GM12875 (cell line): ENCODE data around the gene HSPG2.

Source experiments
- H3K4me3 ChIP-seq: one replicate; pipeline ENCODE4 v1.5.1; 2011; ENCODE audit warnings: low read depth, low read length, control low read depth
- TF ChIP-seq, protein P1 (sequence below): IDR thresholded peaks from 2 replicates; pipeline ENCODE4 v1.5.1; 2011; ENCODE audit warnings: low read depth, mild to moderate bottlenecking, control low read depth, inconsistent platforms, low read length, moderate library complexity, borderline replicate concordance; ENCODE audit not compliant: insufficient read depth

HSPG2 gene

DNA sequence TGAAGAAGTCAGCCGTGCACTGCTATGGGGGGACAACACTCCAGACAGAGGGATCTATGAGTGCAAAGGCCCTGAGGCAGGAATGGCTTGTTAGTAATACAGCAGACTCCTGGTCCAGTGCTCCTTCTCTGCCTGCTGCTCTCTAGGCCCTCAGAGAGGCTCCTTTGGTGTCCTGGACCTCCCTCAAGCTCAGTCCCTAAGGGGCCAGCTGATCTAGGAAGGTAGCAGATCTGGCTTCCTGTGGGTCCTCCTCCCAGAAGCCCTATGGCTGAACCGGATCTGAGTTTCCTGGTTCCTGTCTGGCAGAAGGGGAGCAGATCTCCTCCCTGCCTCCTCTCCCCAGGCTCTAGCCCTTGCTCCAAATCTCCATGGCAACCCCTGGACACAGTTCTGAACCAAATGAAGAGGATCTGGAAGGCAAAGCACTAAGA, 125.2 kb downstream of the HSPG2 start, which contains the start of gene LDLRAD2:
TSS of gene LDLRAD2 (plus strand) at position 391 of the 431 bp plus-strand sequence. CDS start 187 bp downstream, outside the sequence.
- H3K4me3 ChIP-seq, result no peak within 1 kb of the TSS
- TF ChIP-seq, protein P1, sequence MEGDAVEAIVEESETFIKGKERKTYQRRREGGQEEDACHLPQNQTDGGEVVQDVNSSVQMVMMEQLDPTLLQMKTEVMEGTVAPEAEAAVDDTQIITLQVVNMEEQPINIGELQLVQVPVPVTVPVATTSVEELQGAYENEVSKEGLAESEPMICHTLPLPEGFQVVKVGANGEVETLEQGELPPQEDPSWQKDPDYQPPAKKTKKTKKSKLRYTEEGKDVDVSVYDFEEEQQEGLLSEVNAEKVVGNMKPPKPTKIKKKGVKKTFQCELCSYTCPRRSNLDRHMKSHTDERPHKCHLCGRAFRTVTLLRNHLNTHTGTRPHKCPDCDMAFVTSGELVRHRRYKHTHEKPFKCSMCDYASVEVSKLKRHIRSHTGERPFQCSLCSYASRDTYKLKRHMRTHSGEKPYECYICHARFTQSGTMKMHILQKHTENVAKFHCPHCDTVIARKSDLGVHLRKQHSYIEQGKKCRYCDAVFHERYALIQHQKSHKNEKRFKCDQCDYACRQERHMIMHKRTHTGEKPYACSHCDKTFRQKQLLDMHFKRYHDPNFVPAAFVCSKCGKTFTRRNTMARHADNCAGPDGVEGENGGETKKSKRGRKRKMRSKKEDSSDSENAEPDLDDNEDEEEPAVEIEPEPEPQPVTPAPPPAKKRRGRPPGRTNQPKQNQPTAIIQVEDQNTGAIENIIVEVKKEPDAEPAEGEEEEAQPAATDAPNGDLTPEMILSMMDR, result no peak

DNA sequence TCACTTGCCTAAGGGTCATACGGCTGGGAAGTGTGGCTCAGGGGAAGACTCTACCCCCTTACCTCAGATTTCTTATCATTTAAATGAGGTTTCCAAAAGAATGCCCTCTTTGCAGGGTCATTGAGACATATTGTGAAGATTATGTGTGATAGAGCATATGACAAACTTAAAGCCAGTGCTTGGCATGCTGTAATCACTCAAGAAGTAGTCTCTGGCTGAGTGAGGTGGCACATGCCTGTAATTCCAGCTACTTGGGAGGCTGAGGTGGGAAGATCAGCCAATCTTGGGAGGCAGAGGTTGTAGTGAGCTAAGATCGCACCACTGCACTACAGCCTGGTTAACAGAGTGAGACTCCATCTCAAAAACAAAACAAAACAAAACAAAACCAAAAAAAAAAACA, 132.6 kb downstream of the HSPG2 start:
- H3K4me3 ChIP-seq, result no peak overlapping the region
- TF ChIP-seq, protein P1, result no peak

DNA sequence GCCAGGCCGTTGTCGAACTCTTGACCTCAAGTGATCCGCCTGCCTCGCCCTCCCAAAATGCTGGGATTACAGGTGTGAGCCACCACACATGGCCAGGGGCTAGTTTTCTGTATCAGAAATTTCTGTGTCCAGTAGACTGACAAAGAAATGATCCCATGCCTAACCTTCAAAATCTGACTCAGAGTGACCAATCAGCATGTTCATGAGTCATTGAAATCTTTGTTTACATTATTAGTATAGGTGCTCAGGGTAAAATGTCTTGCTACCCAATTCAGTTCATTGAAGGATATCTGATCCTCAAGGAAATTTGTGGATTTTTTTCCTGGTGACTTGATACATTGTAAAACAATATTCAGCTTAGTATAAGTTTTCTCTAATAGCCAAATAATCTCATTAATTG, 136.0 kb downstream of the HSPG2 start:
- TF ChIP-seq, protein P1, result no peak
- no peak overlapping the region for H3K4me3 ChIP-seq

DNA sequence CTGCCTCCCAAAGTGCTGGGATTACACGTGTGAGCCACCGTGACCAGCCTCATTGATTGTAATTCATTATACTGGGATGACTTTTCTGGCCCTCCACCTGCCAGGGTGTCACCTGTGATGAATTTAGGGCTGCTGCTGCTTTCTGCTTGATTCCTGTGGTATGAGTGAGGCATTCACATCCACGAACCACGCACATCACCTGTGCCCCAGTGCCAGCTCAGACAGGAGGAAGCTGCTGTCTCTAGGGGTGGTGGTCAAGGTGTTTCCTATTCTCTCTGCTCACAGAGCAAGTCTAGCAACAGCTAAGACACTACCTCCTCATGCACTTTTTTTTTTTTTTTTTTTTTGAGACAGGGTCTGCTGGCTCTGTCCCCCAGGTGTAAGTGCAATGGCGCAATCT, 137.4 kb downstream of the HSPG2 start:
- H3K4me3 ChIP-seq, result no peak overlapping the region
- TF ChIP-seq, protein P1, result no peak

DNA sequence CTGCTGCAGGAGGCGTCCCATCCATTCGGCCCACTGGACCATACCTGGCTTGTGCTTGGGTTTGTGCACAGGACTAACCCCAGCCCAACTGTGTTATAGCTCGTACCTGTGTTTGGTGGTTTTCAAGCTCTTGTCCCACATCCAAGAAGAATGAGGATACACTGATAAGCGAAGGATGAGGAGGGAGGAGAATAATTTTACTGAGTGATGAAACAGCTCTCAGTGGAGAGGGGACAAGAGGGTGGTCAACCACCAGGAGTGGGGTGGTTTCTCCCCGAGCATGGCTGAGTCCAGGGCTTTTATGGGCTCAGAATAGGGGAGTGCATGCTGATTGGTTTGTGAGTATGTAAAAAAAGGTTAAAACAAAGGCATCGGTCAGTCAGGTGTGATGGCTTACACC, 142.0 kb downstream of the HSPG2 start:
- no peak overlapping the region for H3K4me3 ChIP-seq
- TF ChIP-seq, protein P1, result no peak

DNA sequence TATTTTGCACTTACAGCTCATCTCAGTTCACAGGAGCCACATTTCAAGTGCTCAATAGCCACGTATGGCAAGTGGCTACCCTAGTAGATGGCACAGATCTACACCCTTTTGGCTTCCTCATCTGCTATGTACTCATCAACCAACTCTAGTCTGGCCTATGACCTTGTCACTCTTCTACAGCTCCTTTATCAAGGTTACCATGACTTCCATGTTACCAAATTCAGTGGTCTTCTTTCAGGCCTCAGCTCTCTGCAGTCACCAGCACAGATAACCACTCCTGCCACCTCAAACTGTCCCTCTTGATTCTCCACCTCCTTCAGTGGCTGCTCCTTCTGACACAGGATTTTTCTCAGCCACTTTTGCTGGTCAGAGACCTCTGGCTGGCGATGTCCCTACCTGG, 142.5 kb downstream of the HSPG2 start:
- TF ChIP-seq, protein P1, result no peak
- H3K4me3 ChIP-seq, result no peak overlapping the region

DNA sequence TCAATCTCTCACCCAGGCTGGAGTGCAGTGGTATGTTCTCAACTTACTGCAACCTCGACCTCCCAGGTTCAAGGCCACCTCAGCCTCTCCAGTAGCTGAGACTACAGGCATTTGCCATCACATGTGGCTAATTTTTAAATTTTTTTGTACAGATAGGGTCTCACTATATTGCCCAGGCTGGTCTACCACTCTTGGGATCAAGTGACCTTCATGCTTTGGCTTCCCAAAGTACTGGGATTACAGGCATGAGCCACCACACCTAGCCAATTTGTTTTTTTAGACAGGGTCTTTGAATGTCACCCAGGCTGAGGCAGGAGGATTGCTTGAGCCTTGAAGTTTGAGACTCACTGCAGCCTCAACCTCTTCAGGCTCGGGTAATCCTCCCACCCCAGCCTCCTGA, 144.0 kb downstream of the HSPG2 start:
- H3K4me3 ChIP-seq, result no peak overlapping the region
- TF ChIP-seq, protein P1, result no peak
